Measurements from ENCODE around the gene ADCY2.

ADCY2 gene

GRCh38 chr5:7667216-7667767 is 271.4 kb downstream of the ADCY2 start:
- ChIA-PET POLR2A (no interaction called here), CTCF (no interaction called here)
- H3K27ac ChIP-seq (ENCODE audit: extremely low read depth, low read depth, low read length) = no peak overlapping the region
- H3K9me3 ChIP-seq (ENCODE audit: control insufficient read depth, insufficient read depth, low read depth, low read length) = no peaks in the 10 kb centered on the region
- no peaks in the 10 kb centered on the region for H3K36me3 ChIP-seq (ENCODE audit: control insufficient read depth in 2 of 2, insufficient read depth in 1 of 2, low read length in 2 of 2)
- H3K4me3 ChIP-seq (ENCODE audit: low read depth, low read length) = no peak overlapping the region
- H3K4me1 ChIP-seq (ENCODE audit: control insufficient read depth, insufficient read depth, low read length) = no peaks in the 10 kb centered on the region
- TF ChIP-seq ZNF157 (tag by site-specific recombination; IDR thresholded peaks at IDR 0.05) (no peak), PRDM10 (tag by site-specific recombination; IDR thresholded peaks at IDR 0.05) (no peak), ZBTB26 (tag by site-specific recombination; optimal IDR thresholded peaks at IDR 0.05) (no peak), KLF1 (tag by site-specific recombination; IDR thresholded peaks at IDR 0.05) (no peak), SCRT1 (tag by site-specific recombination; IDR thresholded peaks at IDR 0.05; ENCODE audit: borderline replicate concordance) (no peak), IKZF3 (tag by site-specific recombination; IDR thresholded peaks at IDR 0.05) (no peak), ZNF677 (tag by site-specific recombination; IDR thresholded peaks at IDR 0.05) (no peak), ZNF248 (tag by site-specific recombination; IDR thresholded peaks at IDR 0.05) (no peak), ZFP41 (tag by site-specific recombination; IDR thresholded peaks at IDR 0.05; ENCODE audit: borderline replicate concordance) (no peak), ZXDB (tag by site-specific recombination; IDR thresholded peaks at IDR 0.05) (no peak), ZNF266 (tag by site-specific recombination; IDR thresholded peaks at IDR 0.05; ENCODE audit: low read depth) (no peak), ZNF488 (tag by site-specific recombination; IDR thresholded peaks at IDR 0.05) (no peak), ZFP37 (tag by site-specific recombination; IDR thresholded peaks at IDR 0.05) (no peak), ZNF624 (tag by site-specific recombination; IDR thresholded peaks at IDR 0.05) (no peak), SETDB1 (IDR thresholded peaks at IDR 0.05; ENCODE audit: insufficient read length, low read length) (no peak), HOXC10 (CRISPR knock-in tag; IDR thresholded peaks at IDR 0.05) (no peak), ZNF433 (tag by site-specific recombination; IDR thresholded peaks at IDR 0.05; ENCODE audit: low read depth) (no peak)

GRCh38 chr5:7668161-7668560 is 272.2 kb downstream of the ADCY2 start:
- Histone ChIP-seq H3K4me1 (ENCODE audit: control insufficient read depth, insufficient read depth, low read length) (no peaks in the 10 kb centered on the region), H3K4me3 (ENCODE audit: low read depth, low read length) (no peak overlapping the region), H3K27ac (ENCODE audit: extremely low read depth, low read depth, low read length) (no peak overlapping the region), H3K36me3 (ENCODE audit: control insufficient read depth in 2 of 2, insufficient read depth in 1 of 2, low read length in 2 of 2) (no peaks in the 10 kb centered on the region), H3K9me3 (ENCODE audit: control insufficient read depth, insufficient read depth, low read depth, low read length) (no peaks in the 10 kb centered on the region)
- CTCF ChIA-PET = no interaction called here
- POLR2A ChIA-PET = no interaction called here
- TF ChIP-seq HIC1 (tag by site-specific recombination; IDR thresholded peaks at IDR 0.05) (no peak), ZNF692 (tag by site-specific recombination; IDR thresholded peaks at IDR 0.05) (no peak), BCL6B (tag by site-specific recombination; IDR thresholded peaks at IDR 0.05) (no peak), ZNF610 (tag by site-specific recombination; IDR thresholded peaks at IDR 0.05; ENCODE audit: borderline replicate concordance) (no peak), ZNF544 (tag by site-specific recombination; IDR thresholded peaks at IDR 0.05) (no peak), SP3 (tag by site-specific recombination; IDR thresholded peaks at IDR 0.05) (no peak), ZNF639 (tag by site-specific recombination; IDR thresholded peaks at IDR 0.05) (no peak)

All from HEK293 (cell line).